ENCODE measurements around the gene JUND.

The JUND gene

DNA sequence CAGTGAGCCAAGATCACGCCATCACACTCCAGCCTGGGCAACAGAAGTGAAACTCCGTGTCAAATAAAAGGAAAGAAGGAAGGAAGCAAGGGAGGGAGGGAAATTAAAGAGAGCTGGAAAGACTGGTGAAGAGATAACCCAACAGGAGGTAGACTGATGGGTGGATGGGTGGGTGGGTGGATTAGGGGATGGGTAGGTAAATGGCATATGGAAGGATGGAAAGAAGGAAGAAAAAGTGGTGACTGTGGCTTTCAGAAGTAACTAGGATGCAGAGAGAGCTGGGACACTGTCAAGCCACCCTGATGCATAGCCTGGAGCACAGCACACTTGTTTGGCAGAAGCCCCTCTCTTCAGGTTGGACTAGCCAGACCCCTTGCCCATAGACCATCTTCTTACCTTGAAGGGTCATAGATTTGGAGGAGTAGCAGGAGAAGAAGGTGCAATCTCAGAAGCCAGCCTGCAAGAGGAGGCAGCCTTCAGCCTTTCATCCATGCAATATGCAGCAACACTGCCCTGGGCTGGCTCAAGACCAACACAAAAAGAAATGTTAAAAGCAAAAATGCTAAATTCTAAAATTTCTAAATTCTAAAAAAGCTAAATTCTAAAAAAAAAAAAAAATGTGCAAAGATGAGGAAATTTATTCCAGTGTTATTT lies 12.2 kb downstream of the JUND start:
- no peak for DNase-seq (ENCODE audit: low read depth)

DNA sequence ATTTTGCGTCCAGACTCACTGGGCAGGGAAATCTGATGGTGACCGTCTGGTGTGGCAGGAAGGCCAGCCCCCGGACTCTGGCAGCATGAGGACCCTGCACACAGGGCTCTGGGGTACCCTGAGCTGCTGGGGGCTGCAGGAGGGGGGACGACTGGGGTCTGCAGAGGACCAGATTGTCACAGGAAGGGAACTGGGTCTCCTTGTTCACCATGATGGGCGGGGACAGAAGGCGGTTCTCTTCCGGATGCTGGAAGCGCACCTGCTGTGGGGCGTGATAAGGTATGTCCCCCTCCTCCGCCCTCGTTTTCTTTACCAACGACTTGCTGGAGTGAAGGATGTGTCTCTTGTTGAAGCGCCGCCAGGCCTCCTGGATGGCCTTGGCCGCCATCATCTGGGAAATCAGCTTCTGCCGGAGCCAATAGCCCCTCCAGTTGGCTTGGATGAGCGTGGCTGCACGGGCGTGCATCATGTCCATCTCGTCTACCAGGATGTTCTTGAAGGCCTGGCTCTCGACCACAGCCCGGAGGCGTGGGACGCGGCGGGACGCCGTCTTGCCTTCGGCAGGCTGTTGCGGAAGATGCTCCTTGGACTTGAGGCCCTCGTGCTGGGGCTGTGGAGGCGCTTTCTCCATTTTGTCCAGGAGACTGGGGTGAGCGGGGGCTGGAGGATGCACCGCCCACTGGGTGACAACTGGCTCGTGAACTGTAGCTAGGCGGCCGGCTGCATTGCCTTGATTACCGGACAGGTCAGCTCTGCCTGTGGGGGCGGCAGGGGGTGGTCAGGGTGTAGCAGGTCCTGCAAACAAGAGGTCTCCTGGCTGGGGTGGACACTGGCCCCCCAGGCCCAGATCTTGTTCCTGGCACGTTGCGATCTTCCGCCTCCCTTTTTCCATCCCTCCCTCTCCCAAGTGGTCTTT lies 14.4 kb downstream of the JUND start:
- DNase-seq (ENCODE audit: low read depth) = no peak

DNA sequence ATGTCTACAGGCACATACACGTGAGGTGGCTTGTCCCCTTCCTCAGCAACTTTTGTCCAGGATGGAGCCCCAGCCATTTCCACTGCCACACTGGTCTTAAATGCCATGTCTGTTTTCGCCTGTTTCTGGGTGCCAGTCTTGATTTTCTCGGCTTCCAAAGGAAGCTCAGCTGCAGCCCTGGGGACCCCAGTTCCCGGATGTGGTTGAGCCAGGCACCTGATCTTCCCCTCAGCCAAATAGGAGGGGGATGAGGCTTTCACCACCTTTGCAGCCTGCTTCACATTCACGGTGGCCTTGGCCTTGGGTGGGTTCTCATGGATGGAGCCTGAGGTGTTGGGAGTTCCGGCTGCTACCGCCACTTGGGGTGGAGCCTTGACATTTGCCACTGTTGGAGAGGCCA lies 15.8 kb downstream of the JUND start:
- DNase-seq (ENCODE audit: low read depth) = no peak

DNA sequence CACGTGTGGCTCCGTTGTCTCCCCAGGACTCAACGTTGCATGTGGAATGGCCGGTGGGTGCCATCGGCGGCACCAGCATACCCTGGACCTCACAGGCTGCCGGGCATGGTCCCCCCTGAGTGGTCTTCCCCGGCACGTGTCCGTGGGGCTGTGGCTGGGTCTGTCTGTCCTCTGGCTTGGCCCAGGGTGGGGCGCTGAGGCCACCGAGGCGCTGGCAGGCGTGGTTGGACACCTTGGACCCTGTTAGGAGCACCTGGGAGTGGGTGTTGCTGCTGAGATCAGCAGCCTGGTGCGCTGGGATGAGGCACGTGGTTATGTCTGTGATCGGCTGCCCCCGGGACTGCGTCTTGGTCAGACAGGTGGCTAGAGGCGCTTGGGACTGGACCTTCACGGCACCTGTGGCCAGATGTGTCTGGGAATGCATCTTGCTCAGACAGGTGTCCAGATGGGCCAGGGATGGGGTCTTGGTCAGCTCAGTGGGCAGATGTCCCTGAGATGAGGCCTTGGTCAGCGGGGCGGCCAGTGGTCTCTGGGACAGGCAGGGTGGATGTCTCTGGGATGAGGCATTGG lies 16.4 kb downstream of the JUND start:
- no peak for DNase-seq (ENCODE audit: low read depth)

DNA sequence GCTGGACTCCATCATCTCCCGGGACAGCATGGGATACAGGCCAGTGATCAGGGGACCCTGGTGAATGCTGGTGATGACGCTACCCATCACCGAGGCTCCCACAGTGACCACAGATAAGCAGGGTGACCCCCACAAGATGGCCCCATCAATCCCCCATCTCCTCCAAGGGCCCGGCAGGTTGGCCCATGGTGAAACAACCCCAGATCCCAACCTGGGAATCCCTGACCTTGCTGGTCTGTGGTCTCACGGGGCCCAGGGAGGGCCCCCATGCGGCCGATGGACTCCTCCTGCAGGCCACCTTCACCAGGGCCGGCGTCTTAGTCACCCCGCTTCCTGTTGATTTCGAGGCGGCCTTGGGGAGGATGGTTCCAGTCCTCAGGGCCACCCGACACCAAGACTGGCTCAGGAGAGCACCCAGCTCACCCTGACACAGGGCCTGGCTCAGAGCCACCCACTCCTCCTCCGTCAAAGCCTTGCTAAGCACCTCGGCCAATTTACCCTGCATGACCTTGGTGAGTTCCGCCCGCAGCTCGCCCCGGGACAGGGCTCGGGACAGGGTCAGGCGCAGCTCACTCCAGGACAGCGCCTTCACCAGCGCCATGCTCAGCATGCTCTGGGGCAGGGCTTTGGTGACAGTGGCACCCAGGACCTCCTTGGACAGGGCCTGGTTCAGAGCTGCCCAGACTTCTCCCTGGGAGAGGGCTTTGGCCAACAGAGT lies 17.1 kb downstream of the JUND start:
- DNase-seq (ENCODE audit: low read depth) = no peak

DNA sequence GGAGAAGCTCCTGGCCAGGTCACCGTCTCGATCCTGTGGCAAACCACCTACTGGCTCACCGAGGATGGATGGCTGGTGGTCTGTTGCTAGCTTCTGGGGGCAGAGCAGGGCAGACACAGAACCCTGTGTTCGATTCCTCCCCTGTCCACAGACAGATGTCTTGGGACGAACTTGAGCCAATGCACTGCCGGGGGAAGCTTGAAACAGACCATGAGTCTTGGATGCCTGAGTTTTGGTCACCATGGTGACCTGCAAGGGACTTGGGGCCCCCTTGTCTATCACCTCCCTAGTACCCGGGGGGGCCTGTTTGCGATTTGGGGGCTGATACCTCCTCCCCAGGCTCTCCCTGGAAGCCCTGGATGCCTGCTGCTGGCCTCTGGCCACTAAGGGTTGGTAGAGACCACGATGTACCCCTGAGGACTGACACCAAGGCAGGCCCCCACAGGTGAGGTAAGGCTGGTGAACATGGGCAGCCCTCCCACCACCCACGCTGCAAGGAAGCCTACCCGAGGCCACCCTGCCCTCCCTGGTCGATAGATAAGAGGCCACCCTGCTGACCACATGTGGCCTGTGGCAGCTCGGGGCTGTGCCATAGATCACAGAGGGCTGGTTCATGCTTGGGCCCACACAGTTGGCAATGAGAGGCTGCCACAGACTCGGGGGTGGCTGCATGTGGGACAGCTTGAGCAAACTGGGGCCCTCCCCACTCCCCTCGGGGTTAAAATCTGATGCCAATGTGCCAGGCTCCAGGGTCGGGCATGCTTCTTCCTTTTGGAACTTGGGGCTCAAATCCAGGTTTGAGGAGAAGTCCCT lies 17.9 kb downstream of the JUND start:
- no peak for DNase-seq (ENCODE audit: low read depth)

DNA sequence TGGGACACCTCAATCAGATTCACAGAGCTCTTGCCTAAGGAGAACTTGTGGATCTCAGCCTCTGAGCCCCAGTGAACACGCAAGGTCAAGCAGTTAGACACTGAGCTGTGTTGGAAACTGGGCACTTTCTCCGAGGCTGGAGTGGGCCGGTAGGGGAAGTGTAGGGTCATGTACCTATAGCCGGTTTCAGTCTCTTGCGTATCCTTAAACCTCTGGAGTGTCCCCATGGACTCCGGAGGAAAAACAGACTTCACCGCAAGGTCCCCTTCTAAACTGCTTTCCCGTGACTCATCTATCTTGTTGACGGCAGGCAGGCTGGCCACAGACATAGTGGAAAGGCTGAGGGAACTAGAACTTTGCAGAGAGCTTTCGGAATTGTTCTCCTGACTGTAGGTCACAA lies 18.5 kb downstream of the JUND start:
- no peak for DNase-seq (ENCODE audit: low read depth)

DNA sequence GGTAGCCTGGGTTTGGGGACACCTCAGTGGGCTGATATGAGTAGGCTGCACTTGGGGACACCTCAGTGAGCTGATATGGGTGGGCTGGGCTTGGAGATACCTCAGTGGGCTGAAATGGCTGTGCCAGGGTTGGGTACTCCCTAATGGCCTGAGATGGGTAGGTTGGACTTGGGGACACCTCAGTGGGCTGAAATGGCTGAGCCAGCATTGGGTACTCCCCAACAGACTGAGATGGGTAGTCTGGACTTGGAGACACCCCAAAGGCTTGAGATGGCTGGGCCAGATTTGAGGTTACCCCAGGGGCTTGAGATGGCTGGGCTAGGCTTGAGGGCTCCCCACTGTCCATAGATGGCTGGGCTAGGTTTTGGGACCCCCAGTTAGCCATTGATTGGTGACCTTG lies 19.3 kb downstream of the JUND start:
- no peak for DNase-seq (ENCODE audit: low read depth)

DNA sequence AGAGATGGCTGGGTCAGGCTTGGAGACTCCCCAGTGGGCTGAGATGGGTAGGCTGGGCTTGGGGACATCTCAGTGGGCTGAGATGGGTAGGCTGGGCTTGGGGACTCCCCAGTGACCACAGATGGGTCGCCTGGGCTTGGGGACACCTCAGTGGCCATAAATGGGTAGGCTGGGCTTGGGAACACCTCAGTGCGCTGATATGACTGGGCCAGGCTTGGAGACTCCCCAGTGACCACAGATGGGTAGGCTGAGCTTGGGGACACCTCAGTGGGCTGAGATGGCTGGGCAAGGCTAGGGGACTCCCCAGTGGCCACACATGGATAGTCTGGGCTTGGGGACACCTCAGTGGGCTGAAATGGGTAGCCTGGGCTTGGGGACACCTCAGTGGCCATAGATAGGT lies 19.9 kb downstream of the JUND start:
- no peak for DNase-seq (ENCODE audit: low read depth)

DNA sequence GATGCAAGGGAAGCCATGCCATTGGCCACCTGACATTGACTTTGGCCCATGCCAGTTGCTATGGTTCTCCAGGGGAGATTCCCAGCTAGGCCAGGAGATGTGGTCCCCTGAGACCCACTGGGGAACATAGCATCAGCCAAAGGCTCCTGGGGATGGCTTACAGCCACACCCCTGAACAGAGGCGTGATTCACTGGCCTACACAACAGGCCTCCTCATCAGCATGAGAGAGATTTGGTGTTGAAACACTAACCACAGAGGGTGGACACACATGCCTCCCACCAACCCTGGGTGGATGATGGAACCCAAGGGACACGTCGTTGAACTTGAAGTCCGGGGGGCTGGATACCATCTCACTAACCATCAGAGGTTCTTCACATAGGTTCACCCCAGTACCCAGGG lies 21.5 kb downstream of the JUND start:
- DNase-seq (ENCODE audit: low read depth) = no peak

DNA sequence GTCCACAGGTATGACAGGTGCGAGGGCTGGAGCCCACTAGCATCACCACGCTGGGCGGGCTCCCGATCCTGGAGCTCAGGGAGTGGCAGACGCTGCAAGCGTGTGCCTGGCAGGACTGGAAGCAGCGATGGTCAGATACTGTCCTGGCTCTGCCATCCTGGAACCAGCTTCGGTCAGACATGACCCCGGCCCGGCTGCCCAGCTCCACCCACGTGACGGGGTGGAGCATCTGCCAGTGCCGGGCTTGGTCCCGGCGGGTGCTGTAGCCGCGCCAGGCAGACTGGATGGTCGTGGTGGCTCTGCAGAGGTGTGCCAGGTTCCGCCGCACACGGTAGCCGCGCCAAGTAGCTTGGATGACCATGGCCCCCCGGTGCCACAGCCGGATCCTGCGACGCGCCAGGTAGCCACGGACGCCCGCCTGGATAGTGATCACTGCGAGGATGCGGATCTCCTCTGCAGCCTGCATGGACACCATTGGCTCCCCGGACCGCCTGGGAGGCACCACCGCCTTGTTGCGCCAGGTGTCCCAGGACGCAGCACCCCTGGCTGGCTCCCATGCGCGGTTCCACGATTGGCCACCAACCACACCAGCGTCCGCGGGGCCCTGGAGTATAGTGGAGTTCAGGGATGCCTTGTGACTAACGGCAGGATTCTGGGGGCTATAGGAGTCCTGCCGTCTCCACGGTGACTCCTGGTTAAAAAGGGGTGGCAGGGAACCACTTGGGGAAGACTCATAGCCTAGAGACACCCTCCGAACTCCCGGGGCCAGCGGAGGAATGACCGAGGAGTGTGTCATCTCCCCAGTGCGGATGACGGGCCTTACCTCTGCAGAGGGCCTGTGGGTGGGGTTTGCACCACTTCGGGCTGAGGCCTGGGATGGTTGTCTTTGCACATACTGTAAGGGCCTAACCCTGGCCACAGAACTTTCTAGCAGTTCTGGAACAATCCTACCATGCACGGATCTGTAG lies 23.6 kb downstream of the JUND start:
- no peak for DNase-seq (ENCODE audit: low read depth)

DNA sequence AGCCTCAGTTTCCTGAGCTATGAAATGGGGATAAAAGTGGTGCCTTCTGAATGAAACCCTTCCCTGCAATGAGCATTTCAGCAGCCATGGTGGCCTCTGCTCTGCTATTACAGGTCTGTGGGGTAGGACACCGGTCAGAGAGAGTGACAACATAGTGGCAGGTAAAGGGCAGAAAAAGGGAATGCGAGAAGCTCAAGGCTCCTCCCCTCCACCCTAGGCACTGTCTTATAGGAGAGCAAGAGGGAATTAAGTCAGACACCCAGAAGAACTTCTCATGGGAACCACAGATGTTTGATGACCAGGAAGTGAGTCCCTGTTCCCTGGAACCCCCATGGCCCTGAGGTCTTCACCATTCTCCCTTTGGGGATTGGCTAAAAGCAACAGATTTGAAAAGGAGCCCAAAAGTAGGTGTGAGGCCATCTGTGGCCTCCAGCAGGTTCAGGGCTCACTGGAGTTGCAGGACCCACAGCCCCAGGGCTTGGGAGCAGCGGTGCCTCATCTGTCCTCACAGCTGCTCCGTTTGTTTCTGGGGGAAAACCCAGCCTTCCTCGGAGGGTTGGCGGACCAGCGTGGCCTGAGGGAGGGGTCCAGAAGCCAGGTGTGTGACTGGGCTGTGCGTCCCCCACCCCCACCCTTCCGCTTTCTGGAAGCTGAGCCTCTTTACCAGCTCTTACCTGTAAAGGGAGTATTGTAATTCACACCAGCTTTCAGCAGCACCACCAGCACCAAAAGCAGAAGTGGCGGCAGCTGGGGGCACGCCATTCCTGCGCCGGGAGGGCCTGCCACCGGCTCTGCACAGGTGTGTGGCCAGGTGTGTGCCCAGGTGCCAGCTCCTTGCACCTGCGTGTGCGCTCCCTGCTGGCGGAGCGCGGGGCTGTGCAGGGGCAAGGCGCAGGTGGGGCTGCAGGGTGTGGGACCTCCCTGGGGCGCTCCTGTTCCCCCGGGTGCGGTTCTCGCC lies 26.6 kb downstream of the JUND start:
- no peak for DNase-seq (ENCODE audit: low read depth)

DNA sequence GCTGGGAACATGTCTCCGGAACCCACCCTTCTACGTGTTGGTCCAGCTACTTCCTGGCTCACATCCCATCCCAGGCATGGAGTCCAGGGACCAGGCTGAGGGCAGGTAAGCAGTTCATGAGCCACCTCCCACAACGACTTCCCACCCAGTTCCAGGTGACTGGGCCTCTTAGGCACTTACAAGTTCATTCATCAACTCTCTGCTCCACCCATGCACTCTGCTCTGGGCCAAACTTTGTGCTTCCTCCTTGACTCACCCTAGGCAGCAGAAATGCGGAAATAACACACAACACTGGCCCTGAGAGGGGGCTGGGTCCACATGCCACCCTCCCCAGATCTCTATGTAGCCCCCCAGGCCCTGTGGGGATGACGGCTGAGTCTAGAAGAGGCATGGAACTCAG lies 27.7 kb downstream of the JUND start:
- no peak for DNase-seq (ENCODE audit: low read depth)

DNA sequence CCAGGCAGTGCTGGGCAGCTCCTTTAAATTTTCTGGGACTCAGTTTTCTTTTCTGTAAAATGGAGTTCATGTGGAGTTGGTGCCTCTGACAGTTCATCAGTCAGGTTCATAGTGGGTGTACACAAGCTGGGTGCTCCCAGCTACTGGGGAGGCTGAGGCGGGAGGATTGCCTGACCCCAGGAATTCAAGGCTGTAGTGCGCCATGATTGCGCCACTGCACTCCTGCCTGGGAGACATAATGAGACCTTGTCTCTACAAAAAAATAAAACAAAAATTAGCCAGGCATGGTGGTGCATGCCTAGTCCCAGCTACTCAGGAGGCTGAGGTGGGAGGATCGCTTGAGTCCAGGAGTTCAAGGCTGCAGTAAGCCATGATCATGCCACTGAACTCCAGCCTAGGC lies 28.3 kb downstream of the JUND start:
- DNase-seq (ENCODE audit: low read depth) = no peak

DNA sequence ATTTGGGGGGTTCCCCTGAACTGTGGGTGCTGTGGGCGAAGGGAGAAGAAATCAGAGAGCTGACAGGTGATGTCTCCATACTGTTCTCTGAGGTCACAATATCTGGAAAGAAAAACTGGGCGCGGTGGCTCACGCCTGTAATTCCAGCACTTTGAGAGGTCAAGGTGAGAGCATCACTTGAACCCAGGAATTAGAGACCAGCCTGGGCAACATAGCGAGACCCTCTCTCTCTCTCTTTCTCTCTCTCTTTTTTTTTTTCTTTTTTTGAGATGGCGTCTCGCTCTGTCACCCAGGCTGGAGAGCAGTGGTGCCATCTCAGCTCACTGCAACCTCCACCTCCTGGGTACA lies 29.1 kb downstream of the JUND start:
- DNase-seq (ENCODE audit: low read depth) = no peak

DNA sequence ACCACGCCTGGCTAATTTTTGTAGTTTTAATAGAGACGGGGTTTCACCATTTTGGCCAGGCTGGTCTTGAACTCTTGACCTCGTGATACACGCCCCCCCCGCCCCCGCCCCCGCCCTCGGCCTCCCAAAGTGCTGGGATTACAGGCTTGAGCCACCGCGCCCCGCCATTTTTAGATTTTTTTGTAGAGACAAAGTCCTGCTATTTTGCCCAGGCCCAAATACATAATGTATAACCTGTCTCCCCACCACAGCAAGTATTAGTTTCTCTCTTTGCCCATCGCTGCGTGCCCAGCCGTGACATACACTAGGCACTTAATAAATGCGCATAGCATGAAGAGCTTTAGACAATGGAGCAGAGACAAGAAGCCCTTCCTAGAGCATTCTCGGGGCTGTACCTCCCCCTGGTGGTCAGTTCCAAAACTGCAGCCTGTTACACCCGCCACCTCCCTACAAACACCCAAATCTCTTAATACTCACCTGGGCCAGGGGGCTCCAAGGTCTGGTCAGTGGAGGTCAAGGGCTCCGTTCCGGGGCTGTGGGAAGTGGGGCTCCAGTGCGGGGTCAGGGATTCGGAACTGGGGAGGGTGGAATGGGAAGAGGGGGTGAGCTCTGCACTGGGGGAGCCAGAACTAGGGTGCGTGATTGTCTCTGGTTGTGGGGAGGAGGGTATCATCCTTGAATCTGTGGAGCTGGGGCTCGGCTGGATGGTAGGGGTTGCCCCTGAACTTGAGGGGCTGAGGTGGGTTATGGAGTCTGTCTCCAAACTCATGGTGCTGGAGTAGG lies 29.6 kb downstream of the JUND start:
- peak; percentile 14 for DNase-seq (ENCODE audit: low read depth)

DNA sequence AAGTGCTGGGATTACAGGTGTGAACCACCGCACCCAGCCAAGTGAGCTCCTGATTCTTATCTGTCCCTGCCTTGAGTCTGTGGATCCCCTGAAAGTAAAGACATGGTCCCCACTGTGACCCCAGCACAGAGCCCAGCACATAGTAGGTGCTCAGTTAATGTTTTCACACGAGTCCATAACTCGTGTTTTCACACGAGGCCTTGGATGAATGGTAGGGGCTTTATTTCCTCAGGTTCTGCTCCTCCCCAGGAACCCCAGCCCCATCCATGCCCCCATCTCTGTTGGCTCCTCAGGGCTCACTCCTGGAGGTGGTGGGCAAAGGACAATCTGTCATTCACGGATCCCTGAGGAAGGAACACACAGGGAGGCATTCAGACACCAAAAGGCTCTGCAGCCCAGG lies 31.6 kb downstream of the JUND start:
- no peak for DNase-seq (ENCODE audit: low read depth)

DNA sequence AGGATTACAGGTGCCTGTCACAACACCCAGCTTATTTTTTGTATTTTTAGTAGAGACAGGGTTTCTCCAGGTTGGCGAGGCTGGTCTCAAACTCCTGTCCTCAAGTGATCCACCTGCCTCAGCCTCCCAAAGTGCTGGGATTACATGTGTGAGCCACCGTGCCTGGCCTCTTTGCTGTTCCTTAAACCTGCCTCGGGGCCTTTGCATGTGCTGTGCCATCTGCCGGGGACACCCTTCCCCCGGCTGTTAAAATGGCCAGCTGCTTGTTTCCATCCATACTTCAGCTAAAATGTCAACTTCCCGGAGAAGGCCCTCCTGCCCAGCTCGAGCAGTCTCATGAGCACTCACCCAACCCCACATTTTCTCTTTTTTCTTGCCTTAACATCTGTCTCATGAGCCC lies 36.1 kb downstream of the JUND start:
- DNase-seq (ENCODE audit: low read depth) = no peak

DNA sequence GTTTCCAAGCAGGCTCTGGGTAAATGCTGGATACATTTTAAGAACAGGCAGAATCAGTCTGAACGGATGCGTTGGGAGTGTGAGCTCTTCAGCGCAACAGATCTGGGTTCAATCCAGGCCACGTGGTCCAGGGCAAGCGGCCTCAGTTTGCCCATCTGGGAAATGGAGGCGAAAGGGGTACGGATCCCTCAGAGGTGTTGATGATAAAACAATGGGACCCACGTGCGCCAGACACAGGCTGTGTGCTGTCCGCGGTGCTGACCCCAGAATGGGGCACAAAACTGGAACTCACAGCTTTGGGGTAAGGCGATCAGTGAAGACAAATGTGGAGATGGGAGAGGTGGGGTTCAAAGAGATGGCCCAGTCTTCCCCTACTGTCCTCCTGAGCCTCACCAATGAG lies 42.1 kb downstream of the JUND start:
- DNase-seq (ENCODE audit: low read depth) = no peak
